Hepatocyte (in vitro differentiated cells): ENCODE results near the gene SMIM13. TPM values are rescaled to one million over a fixed set of nuclear protein-coding genes. Genes with fewer than 3 reads are reported as not detected.

Experiments used
- DNase-seq: peaks from one replicate; pipeline ENCODE4 v3.0.0-alpha.2; 2016; ENCODE audit warnings: low spot score
- H2AFZ ChIP-seq: fragments of 200-600 bp; sonication (generic); 2 replicates; pipeline ENCODE4 v1.6.0; 2016; ENCODE audit warnings: antibody characterized with exemption, mild to moderate bottlenecking
- H3K27ac ChIP-seq: fragments of 200-600 bp; sonication (generic); 2 replicates; pipeline ENCODE4 v1.5.1; 2016; ENCODE audit warnings: mild to moderate bottlenecking
- H3K27me3 ChIP-seq: fragments of 200-600 bp; sonication (generic); 2 replicates; pipeline ENCODE4 v1.6.1; 2016
- H3K36me3 ChIP-seq: fragments of 200-600 bp; sonication (generic); replicated peaks from 2 replicates; pipeline ENCODE4 v1.5.1; 2016; ENCODE audit warnings: low read depth; ENCODE audit not compliant: insufficient read depth
- H3K4me1 ChIP-seq: fragments of 200-600 bp; sonication (generic); 2 replicates; pipeline ENCODE4 v1.5.1; 2016; ENCODE audit warnings: mild to moderate bottlenecking, moderate library complexity; ENCODE audit not compliant: insufficient read depth
- H3K4me2 ChIP-seq: fragments of 200-600 bp; sonication (generic); 2 replicates; pipeline ENCODE4 v1.6.0; 2016
- H3K4me3 ChIP-seq: fragments of 200-600 bp; sonication (generic); 2 replicates; pipeline ENCODE4 v1.5.1; 2016; ENCODE audit warnings: mild to moderate bottlenecking
- H3K79me2 ChIP-seq: fragments of 200-600 bp; sonication (generic); 2 replicates; pipeline ENCODE4 v1.6.0; 2017; ENCODE audit warnings: mild to moderate bottlenecking
- H3K9me2 ChIP-seq: fragments of 200-600 bp; sonication (generic); replicated peaks from 2 replicates; pipeline ENCODE4 v1.6.0; 2017; ENCODE audit warnings: mild to moderate bottlenecking; ENCODE audit not compliant: insufficient read depth
- H3K9me3 ChIP-seq: fragments of 200-600 bp; sonication (generic); 2 replicates; pipeline ENCODE4 v1.5.1; 2016; ENCODE audit warnings: low read depth, mild to moderate bottlenecking
- H4K20me1 ChIP-seq: fragments of 200-600 bp; sonication (generic); 2 replicates; pipeline ENCODE4 v1.6.0; 2016; ENCODE audit warnings: mild to moderate bottlenecking; ENCODE audit not compliant: insufficient read depth, poor library complexity, severe bottlenecking
- CTCF ChIP-seq: fragments of 200-600 bp; sonication (generic); IDR thresholded peaks from 2 replicates; pipeline ENCODE4 v1.5.1; 2016; ENCODE audit warnings: antibody characterized with exemption, mild to moderate bottlenecking; ENCODE audit not compliant: poor library complexity
- EZH2 ChIP-seq: fragments of 200-600 bp; sonication (generic); IDR thresholded peaks from 2 replicates; pipeline ENCODE4 v1.6.1; 2016; ENCODE audit warnings: antibody characterized with exemption, mild to moderate bottlenecking, borderline replicate concordance
- EZH2phosphoT487 ChIP-seq: fragments of 200-600 bp; sonication (generic); IDR thresholded peaks from one replicate; pipeline ENCODE4 v1.6.1; 2018; ENCODE audit warnings: antibody characterized with exemption, mild to moderate bottlenecking, low read depth, moderate library complexity; ENCODE audit not compliant: unreplicated experiment, severe bottlenecking
- WGBS: methylation state at CpG from one replicate; pipeline ENCODE4 v1.1.6; 2016; ENCODE audit warnings: low lambda C conversion rate; ENCODE audit errors: missing lambda C conversion rate; 5-methylcytosine and 5-hydroxymethylcytosine counted together
- polyA plus RNA-seq: library from polyadenylated mRNA; unstranded; fragments of >200 nt; fragmentation: Nextera tagmentation; extraction: Ambion mirVana; gene quantifications from 2 replicates; pipeline ENCODE4 v1.2.1, GENCODE V29; 2016
- total RNA-seq: library from RNA; depleted of rRNA; stranded (reverse); fragments of >200 nt; gene quantifications from 2 replicates; pipeline ENCODE4 v1.2.3, GENCODE V29; 2014

SMIM13 gene
- total and polyA plus RNA-seq, 2 experiments from 2014 or later = 9.3 to 18.2 TPM

- no peak overlapping the region for H3K27ac ChIP-seq
- no peaks in the 10 kb centered on the region for H3K79me2 ChIP-seq
- TF ChIP-seq CTCF (no peak), EZH2 (no peak), EZH2phosphoT487 (no peak)
- no peak overlapping the region for H3K4me3 ChIP-seq
- no peaks in the 10 kb centered on the region for H3K9me2 ChIP-seq
- no peak overlapping the region for H2AFZ ChIP-seq
- WGBS = 74% methylated on average over 1 of the region's 1 CpG
- no peaks in the 10 kb centered on the region for H3K9me3 ChIP-seq
- H3K36me3 ChIP-seq = no peaks in the 10 kb centered on the region
- DNase-seq = no peak
- no peak overlapping the region for H3K4me2 ChIP-seq
- H3K27me3 ChIP-seq = no peaks in the 10 kb centered on the region
- H3K4me1 ChIP-seq = no peaks in the 10 kb centered on the region
- H4K20me1 ChIP-seq = no peaks in the 10 kb centered on the region
Measured at GRCh38 chr6:11056871-11057270, 36.8 kb upstream of the SMIM13 start.

DNA sequence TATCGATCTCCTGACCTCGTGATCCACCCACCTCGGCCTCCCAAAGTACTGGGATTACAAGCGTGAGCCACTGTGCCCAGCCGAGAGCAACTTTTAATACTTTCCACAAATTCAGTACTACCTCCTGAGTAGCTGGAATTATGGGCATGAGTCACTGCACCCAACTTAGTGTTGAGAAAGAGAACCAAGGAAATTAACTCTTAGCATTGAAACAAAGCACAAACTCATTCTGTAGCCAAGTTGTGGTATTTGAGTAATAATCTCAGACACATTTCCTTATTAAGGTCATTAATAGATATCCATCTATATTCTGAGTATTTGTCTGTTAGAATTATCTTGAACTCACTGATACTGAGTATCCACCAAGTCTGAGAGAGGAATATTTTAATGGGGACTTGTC, 35.2 kb upstream of the SMIM13 start:
- Histone ChIP-seq H3K27me3 (no peaks in the 10 kb centered on the region), H3K27ac (no peak overlapping the region), H3K9me2 (no peaks in the 10 kb centered on the region), H3K36me3 (no peaks in the 10 kb centered on the region), H3K79me2 (no peaks in the 10 kb centered on the region), H4K20me1 (no peaks in the 10 kb centered on the region), H3K9me3 (no peaks in the 10 kb centered on the region), H3K4me2 (no peak overlapping the region), H3K4me3 (no peak overlapping the region), H3K4me1 (no peaks in the 10 kb centered on the region), H2AFZ (no peak overlapping the region)
- no peak for DNase-seq
- 98% methylated on average over 5 of the region's 5 CpGs for WGBS
- TF ChIP-seq EZH2phosphoT487 (no peak), EZH2 (no peak), CTCF (no peak)

DNA sequence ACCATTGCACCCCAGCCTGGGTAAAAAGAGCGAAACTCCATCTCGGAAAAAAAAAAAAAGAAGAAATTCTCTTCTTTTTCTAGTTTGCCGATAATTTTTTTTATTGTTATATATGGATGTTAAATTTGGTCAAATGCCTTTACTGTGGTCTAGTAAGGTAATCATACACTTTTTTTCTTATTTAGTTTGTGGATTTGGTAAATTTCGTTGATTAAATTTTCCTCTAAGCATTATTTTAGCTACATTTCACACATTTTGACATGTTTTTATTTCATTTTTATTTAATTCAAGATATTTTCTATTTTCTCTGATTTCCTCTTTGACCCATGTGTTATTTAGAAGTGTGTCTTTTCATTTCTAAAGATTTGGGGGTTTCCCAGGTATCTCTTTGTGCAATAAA, 31.6 kb upstream of the SMIM13 start:
- Histone ChIP-seq H2AFZ (no peak overlapping the region), H3K4me1 (no peaks in the 10 kb centered on the region), H3K36me3 (no peaks in the 10 kb centered on the region), H3K9me2 (no peaks in the 10 kb centered on the region), H3K4me3 (no peak overlapping the region), H3K9me3 (no peaks in the 10 kb centered on the region), H3K4me2 (no peak overlapping the region), H3K27me3 (no peaks in the 10 kb centered on the region), H3K27ac (no peak overlapping the region), H3K79me2 (no peaks in the 10 kb centered on the region), H4K20me1 (no peaks in the 10 kb centered on the region)
- no peak for DNase-seq
- TF ChIP-seq CTCF = no peak
- no peak for TF ChIP-seq EZH2
- TF ChIP-seq EZH2phosphoT487 = no peak
- 91% methylated on average over 4 of the region's 4 CpGs for WGBS

- 88% methylated on average over 2 of the region's 2 CpGs for WGBS
- no peaks in the 10 kb centered on the region for H3K9me2 ChIP-seq
- TF ChIP-seq EZH2phosphoT487 (no peak), EZH2 (no peak), CTCF (no peak)
- no peak overlapping the region for H3K4me2 ChIP-seq
- no peaks in the 10 kb centered on the region for H3K9me3 ChIP-seq
- H3K27ac ChIP-seq = no peak overlapping the region
- no peaks in the 10 kb centered on the region for H4K20me1 ChIP-seq
- H3K4me3 ChIP-seq = no peak overlapping the region
- no peaks in the 10 kb centered on the region for H3K4me1 ChIP-seq
- no peak for DNase-seq
- H3K27me3 ChIP-seq = no peaks in the 10 kb centered on the region
- no peaks in the 10 kb centered on the region for H3K36me3 ChIP-seq
- no peak overlapping the region for H2AFZ ChIP-seq
- H3K79me2 ChIP-seq = no peaks in the 10 kb centered on the region
Measured at GRCh38 chr6:11062715-11063114, 30.9 kb upstream of the SMIM13 start.
